ENCODE measurements around the gene CBX7.

GRCh38 chr22:39122772-39123470 lies 29.6 kb downstream of the CBX7 start:
- no peak for TF ChIP-seq CTCF (IDR thresholded peaks at IDR 0.05)
- TF ChIP-seq POLR2AphosphoS5 (IDR thresholded peaks at IDR 0.05) = no peak
- TF ChIP-seq POLR2A (IDR thresholded peaks at IDR 0.05) = no peak
